AG04449 (cell line): ENCODE results near the gene MAP6D1.

ENCODE experiments used
- CTCF ChIA-PET: fragments of 350-600 bp; formaldehyde crosslinking; extraction: SDS; loops from one replicate; lab custom pipeline; 2021; ENCODE audit warnings: antibody characterized with exemption; lab: Yijun Ruan, JAX
- POLR2A ChIA-PET: fragments of 400-600, 350-600 bp; formaldehyde crosslinking; extraction: SDS; loops from one replicate; lab custom pipeline; 2020; ENCODE audit warnings: antibody characterized with exemption, inconsistent platforms; lab: Yijun Ruan, JAX
- DNase-seq: peaks from one replicate; pipeline ENCODE4 v3.0.0-alpha.2; 2010; ENCODE audit warnings: low read depth, low spot score
- H3K4me3 ChIP-seq: 2 replicates; pipeline ENCODE4 v1.5.1; 2011; ENCODE audit warnings: low read depth, mild to moderate bottlenecking, control low read depth, low read length
- TF ChIP-seq, protein P1 (sequence below): IDR thresholded peaks from one replicate; pipeline ENCODE4 v1.5.1; 2011; ENCODE audit warnings: mild to moderate bottlenecking, moderate library complexity, low read length, control low read depth, inconsistent platforms; ENCODE audit not compliant: insufficient read depth; ENCODE audit errors: missing control alignments

MAP6D1 gene

DNA sequence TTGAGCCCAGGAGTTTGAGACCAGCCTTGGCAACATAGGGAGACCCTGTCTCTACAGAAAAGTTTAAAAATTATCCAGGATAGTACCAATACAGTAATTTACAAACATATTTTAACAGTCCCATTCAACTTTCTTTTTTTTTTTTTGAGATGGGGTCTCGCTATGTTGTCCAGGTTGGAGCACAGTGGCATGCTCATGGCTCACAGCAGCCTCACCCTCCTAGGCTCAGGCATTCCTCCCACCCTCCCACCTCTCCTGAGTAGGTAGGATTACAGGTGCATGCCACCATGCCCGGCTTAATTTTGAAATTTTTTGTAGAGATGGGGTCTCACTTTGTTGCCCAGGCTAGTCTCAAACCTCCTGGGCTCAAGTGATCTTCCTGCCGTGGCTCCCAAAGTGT, 12.5 kb upstream of the MAP6D1 start:
- ChIA-PET CTCF (interaction anchor here (1.3 kb wide), 1 partner anchor 12 kb away, joined by 4 read pairs; no protein-coding TSS in a partner anchor), POLR2A (no interaction called here)
- TF ChIP-seq, protein P1, sequence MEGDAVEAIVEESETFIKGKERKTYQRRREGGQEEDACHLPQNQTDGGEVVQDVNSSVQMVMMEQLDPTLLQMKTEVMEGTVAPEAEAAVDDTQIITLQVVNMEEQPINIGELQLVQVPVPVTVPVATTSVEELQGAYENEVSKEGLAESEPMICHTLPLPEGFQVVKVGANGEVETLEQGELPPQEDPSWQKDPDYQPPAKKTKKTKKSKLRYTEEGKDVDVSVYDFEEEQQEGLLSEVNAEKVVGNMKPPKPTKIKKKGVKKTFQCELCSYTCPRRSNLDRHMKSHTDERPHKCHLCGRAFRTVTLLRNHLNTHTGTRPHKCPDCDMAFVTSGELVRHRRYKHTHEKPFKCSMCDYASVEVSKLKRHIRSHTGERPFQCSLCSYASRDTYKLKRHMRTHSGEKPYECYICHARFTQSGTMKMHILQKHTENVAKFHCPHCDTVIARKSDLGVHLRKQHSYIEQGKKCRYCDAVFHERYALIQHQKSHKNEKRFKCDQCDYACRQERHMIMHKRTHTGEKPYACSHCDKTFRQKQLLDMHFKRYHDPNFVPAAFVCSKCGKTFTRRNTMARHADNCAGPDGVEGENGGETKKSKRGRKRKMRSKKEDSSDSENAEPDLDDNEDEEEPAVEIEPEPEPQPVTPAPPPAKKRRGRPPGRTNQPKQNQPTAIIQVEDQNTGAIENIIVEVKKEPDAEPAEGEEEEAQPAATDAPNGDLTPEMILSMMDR: no peak
- no peak overlapping the region for H3K4me3 ChIP-seq
- no peak for DNase-seq

DNA sequence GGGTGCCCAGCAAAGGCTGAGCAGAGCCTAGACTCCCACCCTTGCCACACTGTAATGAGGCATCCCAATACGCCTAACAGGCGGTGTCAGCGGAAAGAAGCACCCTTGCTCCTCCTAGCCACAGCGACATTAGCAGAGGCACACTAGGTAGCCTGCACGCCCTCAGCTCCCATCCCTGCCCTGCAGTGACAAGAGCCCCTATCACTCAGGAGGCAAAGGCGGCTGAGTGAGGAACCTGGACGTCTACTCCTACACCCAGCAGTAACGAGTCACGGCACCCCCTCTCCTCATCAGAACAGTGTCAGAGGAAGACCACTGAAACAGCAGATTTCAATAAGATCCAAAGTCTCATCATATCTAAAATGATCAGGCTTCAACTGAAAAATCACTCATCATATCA, 12.0 kb upstream of the MAP6D1 start:
- ChIA-PET CTCF (interaction anchor here (1.3 kb wide), 1 partner anchor 11 kb away, joined by 4 read pairs; no protein-coding TSS in a partner anchor), POLR2A (no interaction called here)
- DNase-seq: no peak
- H3K4me3 ChIP-seq: no peak overlapping the region
- TF ChIP-seq, protein P1: no peak

DNA sequence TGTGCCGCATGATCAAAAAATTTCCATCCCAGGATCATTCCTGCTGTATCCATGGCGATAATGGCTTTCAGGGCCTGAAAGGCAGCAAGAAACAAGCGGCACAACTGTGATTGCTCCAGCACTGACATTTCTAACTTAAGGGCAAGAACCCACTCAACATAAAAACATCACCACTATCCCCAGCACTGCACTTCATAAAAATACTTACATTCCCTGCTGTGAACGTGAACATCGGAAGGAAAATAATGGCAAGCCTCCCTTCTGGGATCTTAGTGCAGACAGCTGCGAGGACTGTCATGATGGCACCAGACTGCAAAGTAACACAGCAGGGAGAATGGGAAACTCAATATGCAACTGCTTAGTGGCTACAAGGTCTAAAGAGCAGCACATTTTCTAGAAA, 8.1 kb upstream of the MAP6D1 start:
- TF ChIP-seq, protein P1: no peak
- DNase-seq: no peak
- POLR2A ChIA-PET: no interaction called here
- CTCF ChIA-PET: interaction anchor here (0.6 to 1.6 kb wide), 4 partner anchors 8 to 388 kb away, joined by 4 to 7 read pairs (median 4); no protein-coding TSS in a partner anchor
- H3K4me3 ChIP-seq: no peak overlapping the region

DNA sequence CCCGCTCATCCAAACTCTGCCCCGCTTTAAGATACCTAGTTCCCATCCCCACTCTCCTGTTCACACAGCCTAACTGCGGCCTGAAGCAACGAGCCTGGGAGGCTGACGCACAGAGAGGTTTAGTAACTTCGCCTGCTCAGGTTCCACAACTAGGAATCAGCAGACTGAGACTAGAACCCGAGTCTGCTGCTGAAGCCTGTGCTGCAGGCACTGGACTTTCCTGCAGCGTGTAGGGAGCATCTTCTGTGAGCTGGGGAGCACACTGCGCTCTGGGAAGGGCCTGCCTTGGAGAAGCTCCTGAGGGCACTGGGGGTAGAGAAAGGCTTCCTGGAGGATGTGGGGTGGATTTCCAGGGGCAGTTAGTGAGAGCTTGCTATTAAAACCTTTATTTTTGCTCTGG, 4.8 kb upstream of the MAP6D1 start:
- H3K4me3 ChIP-seq: no peak overlapping the region
- POLR2A ChIA-PET: no interaction called here
- CTCF ChIA-PET: interaction anchor here (0.8 to 2.5 kb wide), 2 partner anchors 12 to 14 kb away, joined by 3 to 9 read pairs; no protein-coding TSS in a partner anchor
- DNase-seq: no peak
- TF ChIP-seq, protein P1: no peak

DNA sequence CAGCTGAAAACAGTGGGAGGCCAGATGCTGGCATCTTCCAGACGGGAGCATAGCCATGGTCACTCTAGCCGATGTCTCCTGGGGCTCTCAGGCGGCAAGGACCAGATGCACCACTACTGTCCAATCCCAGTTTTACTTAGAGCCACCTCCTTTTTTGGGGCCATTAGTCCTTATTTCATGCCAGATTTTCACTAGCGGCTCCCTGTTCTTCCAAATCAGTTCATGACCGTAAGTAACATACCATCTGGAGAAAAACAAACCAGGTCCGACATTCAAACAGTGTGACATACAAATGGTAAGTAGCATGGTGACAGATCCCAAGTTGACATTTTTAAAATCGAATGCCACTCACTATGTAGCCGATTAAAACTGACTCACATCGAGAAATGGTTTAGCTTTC, 4.1 kb upstream of the MAP6D1 start:
- no peak overlapping the region for H3K4me3 ChIP-seq
- CTCF ChIA-PET: interaction anchor here (0.8 kb wide), 1 partner anchor 12 kb away, joined by 3 read pairs; no protein-coding TSS in a partner anchor
- no peak for DNase-seq
- TF ChIP-seq, protein P1: no peak
- POLR2A ChIA-PET: no interaction called here

DNA sequence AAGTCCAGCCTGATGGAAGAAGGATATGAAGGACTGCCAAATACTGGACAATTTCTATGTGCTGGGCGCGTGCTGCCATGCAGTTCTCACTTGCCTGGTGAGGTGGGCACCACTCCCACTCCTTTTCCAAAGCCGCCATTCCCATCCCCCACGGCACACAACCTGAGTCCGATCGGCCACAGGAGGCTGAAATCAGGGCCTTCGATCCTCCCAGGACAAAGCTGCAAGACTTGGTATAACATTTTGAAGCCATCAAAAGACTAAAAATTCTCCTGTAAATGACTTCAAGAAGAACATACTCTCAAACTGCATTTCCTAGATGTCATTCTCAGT, 3.1 kb upstream of the MAP6D1 start:
- no peak for DNase-seq
- TF ChIP-seq, protein P1: no peak
- CTCF ChIA-PET: interaction anchor here (0.6 kb wide), 1 partner anchor 57 kb away, joined by 3 read pairs; no protein-coding TSS in a partner anchor
- POLR2A ChIA-PET: no interaction called here
- no peak overlapping the region for H3K4me3 ChIP-seq
